AG09319 (cell line): ENCODE data around the gene BCKDHB.

Experiments
- DNase-seq: peaks from one replicate; pipeline ENCODE4 v3.0.0-alpha.2; 2010; ENCODE audit warnings: low read depth; ENCODE audit errors: extremely low read depth
- TF ChIP-seq, protein P1 (sequence below): IDR thresholded peaks from 2 replicates; pipeline ENCODE4 v1.5.1; 2011; ENCODE audit warnings: low read depth, mild to moderate bottlenecking, inconsistent platforms, low read length, moderate library complexity

Gene BCKDHB

DNA sequence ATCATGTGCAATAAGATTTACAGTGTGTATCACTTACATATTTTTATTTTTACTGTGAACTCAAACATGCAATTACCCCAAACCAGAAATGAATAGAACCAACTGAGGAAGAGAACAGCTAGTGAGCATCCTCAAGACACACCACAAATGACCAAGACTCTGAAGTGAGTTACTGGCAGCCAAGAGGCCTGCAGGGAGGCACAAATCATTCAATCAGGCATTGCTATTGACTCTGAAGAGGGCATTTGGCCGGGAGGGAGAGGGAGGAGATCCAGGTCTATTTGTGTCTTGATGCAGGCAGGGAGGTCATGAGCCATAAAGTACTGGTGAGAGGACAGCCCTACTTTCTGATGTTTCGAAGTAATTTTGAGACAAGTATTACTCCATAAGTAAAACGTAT lies 257.7 kb downstream of the BCKDHB start:
- TF ChIP-seq, protein P1, sequence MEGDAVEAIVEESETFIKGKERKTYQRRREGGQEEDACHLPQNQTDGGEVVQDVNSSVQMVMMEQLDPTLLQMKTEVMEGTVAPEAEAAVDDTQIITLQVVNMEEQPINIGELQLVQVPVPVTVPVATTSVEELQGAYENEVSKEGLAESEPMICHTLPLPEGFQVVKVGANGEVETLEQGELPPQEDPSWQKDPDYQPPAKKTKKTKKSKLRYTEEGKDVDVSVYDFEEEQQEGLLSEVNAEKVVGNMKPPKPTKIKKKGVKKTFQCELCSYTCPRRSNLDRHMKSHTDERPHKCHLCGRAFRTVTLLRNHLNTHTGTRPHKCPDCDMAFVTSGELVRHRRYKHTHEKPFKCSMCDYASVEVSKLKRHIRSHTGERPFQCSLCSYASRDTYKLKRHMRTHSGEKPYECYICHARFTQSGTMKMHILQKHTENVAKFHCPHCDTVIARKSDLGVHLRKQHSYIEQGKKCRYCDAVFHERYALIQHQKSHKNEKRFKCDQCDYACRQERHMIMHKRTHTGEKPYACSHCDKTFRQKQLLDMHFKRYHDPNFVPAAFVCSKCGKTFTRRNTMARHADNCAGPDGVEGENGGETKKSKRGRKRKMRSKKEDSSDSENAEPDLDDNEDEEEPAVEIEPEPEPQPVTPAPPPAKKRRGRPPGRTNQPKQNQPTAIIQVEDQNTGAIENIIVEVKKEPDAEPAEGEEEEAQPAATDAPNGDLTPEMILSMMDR = no peak
- DNase-seq = no peak

DNA sequence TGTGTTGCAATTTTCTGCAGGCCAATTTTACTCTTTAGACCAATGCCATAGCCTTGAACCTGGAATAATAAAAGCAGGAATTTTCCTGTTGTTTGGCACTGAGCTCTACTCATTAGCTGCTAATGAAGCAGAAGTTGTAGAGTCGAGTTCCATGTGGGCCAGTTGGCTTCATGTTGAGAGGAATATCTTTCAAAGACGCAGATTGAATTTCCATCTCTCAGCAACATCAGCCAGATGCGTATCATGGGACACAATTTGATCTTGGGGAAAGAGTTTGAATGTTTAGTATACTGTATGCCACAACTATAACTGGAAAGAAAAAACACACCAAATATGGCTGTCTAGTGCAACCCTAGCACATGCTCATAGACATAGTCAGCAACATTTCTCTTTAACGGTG lies 259.6 kb downstream of the BCKDHB start:
- DNase-seq = no peak
- TF ChIP-seq, protein P1 = no peak

DNA sequence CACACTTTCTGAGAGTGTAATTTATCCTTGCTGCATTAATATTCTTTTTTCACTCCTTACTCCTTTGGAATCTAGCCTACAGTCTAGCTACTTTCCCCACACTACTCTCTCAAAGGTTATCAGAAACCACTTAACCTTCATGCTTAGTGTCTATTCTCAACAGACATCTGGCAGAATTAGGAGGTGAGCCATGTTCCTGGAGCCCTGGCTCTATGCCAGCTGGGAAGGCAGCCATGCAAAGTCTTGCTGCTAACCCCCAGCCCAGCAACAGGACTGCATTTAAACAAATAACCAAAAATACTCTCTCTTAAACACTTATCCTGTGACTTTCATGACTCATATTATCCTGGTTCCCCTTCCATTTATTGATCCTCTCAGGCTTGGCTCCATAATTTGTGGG lies 260.2 kb downstream of the BCKDHB start:
- no peak for DNase-seq
- TF ChIP-seq, protein P1 = no peak

DNA sequence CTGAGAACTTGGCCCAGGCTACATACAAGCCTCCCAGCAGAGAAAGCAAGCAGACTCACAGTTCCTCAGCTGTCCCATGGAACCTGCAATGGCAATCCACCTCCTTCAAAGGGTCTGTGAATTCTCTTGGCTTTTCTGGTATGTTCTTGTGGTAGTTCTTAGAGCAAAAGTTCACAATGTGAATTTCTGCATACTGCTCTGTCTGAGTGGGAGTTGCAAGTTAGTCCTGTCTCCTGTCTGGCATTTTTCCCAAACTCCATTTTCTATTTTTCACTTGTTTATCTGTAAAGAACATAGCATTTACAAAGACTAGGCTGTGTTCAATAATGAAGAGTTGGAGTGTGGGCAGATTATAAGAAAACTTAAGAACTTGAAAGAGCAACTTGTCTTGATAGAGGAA lies 269.9 kb downstream of the BCKDHB start:
- TF ChIP-seq, protein P1 = no peak
- no peak for DNase-seq

DNA sequence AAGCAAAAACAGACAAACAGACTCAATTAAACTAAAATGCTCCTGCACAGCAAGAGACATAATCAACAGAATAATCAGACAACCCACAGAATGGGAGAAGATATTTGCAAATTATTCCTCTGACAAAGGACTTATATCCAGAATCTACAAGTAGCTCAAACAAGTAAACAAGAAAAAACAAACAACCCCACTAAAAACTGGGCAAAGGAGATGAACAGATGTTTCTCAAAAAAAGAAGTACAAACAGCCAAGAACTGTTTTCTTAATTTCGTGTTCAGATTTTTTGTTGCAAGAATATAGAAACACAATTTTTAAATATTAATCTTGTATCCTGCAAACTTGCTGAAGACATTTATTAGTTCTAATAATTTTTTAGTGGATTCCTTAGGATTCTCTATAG lies 274.1 kb downstream of the BCKDHB start:
- no peak for DNase-seq

DNA sequence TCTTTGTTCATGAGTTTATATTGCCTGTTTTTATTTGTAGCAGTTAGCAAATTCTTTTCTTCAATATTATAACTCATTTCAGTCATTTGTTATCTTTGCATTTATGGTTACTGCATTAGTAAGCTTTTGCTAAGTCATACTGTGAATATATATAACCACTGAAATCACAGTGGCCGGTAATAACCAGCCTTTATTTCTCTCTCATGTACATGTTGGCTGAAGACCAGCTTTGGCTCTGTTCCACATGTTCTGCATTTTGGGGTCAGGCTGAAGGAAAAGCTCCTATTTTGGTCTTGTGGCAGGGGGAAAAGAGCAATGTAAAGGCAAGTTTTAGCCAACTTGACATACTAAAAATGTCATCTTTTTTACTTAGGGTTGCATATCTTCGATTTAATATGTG lies 276.3 kb downstream of the BCKDHB start:
- no peak for DNase-seq
- TF ChIP-seq, protein P1 = no peak

More for the DNA sequence above, 274.1 kb downstream of the BCKDHB start:
- TF ChIP-seq, protein P1 = no peak

DNA sequence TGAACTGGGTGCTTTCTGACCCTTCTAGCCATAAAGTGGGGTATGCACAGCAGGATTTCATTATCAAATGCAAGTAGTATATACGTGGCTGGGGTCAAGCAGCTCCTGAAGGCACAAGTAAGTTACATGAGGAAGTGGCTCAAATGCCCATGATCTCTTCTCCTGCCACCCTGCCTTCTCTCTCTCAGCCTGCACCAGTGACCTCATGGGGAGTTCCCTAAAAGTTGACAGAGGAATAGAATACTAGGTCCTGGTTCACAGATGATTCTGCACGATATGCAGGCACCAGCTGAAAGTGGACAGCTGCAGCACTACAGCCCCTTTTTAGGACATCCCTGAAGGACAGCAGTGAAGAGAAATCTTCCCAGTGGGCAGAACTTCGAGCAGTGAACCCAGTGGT lies 282.0 kb downstream of the BCKDHB start:
- TF ChIP-seq, protein P1 = no peak
- no peak for DNase-seq
